ENCODE measurements around the gene SPATA9. TPM values are rescaled to one million over a fixed set of nuclear protein-coding genes. Genes with fewer than 3 reads are reported as not detected.
"Not testable (repeated sequence)": the region's sequence is repeated elsewhere in the genome, so short reads cannot be mapped to it uniquely, and the experiment has no call there.

Gene SPATA9
- total RNA-seq, 1 experiment from 2014 or later = not detected

DNA sequence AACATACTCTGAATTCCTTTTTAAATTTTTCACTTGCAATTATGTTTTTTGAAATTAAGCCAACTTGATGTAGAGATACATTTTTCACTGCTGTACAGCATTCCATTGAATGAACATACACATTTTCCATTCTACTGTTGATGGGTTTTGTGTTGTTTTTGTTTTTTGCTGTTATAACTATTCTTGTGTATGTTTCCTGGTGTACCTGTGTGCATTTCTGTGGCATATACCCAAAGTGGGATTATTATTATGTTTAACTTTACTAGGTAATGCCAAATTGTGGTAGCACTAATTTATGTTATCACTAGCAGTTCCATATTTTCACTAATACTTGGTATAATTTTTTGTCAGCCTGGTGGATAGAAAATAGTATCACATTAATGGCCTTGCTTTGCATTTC is 33.5 kb downstream of the SPATA9 start:
- no peaks in the 10 kb centered on the region for H3K27me3 Mint-ChIP-seq (ENCODE audit: unreplicated experiment)
- CTCF ChIA-PET = no interaction called here
- H3K9me3 Mint-ChIP-seq (ENCODE audit: low read depth, unreplicated experiment) = no peaks in the 10 kb centered on the region
- H3K36me3 Mint-ChIP-seq (ENCODE audit: insufficient read depth, unreplicated experiment) = peaks cover 13% of the 10 kb centered on the region
- H3K4me3 Mint-ChIP-seq (ENCODE audit: low read depth, unreplicated experiment) = no peak overlapping the region
- H3K4me1 Mint-ChIP-seq (ENCODE audit: low read depth, unreplicated experiment) = peaks cover 13% of the 10 kb centered on the region
- H3K27ac Mint-ChIP-seq (ENCODE audit: unreplicated experiment) = no peak overlapping the region
- TF ChIP-seq, protein P1, sequence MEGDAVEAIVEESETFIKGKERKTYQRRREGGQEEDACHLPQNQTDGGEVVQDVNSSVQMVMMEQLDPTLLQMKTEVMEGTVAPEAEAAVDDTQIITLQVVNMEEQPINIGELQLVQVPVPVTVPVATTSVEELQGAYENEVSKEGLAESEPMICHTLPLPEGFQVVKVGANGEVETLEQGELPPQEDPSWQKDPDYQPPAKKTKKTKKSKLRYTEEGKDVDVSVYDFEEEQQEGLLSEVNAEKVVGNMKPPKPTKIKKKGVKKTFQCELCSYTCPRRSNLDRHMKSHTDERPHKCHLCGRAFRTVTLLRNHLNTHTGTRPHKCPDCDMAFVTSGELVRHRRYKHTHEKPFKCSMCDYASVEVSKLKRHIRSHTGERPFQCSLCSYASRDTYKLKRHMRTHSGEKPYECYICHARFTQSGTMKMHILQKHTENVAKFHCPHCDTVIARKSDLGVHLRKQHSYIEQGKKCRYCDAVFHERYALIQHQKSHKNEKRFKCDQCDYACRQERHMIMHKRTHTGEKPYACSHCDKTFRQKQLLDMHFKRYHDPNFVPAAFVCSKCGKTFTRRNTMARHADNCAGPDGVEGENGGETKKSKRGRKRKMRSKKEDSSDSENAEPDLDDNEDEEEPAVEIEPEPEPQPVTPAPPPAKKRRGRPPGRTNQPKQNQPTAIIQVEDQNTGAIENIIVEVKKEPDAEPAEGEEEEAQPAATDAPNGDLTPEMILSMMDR (IDR thresholded peaks at IDR 0.05; ENCODE audit: unreplicated experiment) = no peak
- intact Hi-C loops (cut with micrococcal nuclease; ENCODE audit: unreplicated experiment) = loop anchor here (5.0 to 10.0 kb wide), 4 partner anchors 83 to 956 kb away; partner anchors contain the start of genes ELL2 and RHOBTB3
- no TSS peak for BruUV-seq (replicated peaks)
- no peak for DNase-seq

DNA sequence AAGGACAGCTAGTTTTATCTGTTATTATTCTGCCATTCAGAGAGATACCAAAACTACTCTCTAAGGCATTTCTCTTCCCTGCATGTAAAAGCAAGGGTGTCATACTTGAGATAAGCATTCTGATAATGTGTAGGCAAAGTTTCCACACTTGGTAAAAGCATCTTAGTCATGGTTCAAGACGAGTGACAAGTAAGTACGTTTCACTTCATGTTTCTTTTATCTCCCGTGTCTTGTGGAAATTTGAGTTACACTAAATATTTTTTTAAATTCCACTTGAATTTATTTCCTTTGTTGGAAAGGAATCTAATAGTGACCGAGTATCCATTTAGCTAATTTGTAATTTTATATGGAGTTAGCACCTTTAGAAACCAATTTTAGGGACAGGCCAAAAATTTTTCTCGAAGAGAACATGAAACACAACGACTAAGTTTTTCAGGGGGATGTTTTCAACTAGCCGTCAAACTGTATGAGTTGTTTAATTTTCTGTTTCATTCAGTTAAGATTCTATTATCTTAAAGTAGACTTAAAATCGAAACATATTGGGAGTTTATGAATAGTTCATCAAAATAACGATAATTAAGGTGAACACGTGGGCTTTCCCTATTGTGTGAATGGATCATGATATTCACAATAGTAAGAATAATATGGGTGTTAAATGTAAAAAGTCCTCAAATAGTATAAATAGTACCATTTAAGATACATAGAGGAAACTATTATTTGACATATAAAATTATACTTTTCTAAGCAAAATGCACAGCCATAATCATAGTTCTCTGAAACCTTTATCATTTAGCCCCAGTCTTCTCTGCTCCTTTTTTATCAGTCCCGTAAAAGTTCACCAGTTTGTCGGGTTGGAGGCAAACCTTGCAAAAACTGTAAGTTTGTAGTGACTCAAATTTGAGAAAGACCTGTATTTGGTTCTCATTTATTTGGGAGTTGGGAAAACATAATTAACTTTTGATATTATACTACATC is 34.6 kb downstream of the SPATA9 start:
- peaks cover 18% of the 10 kb centered on the region for H3K4me1 Mint-ChIP-seq (ENCODE audit: low read depth, unreplicated experiment)
- peaks cover 15% of the 10 kb centered on the region for H3K36me3 Mint-ChIP-seq (ENCODE audit: insufficient read depth, unreplicated experiment)
- no TSS peak for BruUV-seq (replicated peaks)
- no peak for DNase-seq
- intact Hi-C loops (cut with micrococcal nuclease; ENCODE audit: unreplicated experiment) = loop anchor here (5.0 to 10.0 kb wide), 4 partner anchors 84 to 957 kb away; partner anchors contain the start of genes ELL2 and RHOBTB3
- H3K27me3 Mint-ChIP-seq (ENCODE audit: unreplicated experiment) = no peaks in the 10 kb centered on the region
- H3K9me3 Mint-ChIP-seq (ENCODE audit: low read depth, unreplicated experiment) = no peaks in the 10 kb centered on the region
- TF ChIP-seq, protein P1 (IDR thresholded peaks at IDR 0.05; ENCODE audit: unreplicated experiment) = no peak
- CTCF ChIA-PET = no interaction called here
- H3K4me3 Mint-ChIP-seq (ENCODE audit: low read depth, unreplicated experiment) = no peak overlapping the region
- peak overlapping the region; percentile 30 for H3K27ac Mint-ChIP-seq (ENCODE audit: unreplicated experiment)

DNA sequence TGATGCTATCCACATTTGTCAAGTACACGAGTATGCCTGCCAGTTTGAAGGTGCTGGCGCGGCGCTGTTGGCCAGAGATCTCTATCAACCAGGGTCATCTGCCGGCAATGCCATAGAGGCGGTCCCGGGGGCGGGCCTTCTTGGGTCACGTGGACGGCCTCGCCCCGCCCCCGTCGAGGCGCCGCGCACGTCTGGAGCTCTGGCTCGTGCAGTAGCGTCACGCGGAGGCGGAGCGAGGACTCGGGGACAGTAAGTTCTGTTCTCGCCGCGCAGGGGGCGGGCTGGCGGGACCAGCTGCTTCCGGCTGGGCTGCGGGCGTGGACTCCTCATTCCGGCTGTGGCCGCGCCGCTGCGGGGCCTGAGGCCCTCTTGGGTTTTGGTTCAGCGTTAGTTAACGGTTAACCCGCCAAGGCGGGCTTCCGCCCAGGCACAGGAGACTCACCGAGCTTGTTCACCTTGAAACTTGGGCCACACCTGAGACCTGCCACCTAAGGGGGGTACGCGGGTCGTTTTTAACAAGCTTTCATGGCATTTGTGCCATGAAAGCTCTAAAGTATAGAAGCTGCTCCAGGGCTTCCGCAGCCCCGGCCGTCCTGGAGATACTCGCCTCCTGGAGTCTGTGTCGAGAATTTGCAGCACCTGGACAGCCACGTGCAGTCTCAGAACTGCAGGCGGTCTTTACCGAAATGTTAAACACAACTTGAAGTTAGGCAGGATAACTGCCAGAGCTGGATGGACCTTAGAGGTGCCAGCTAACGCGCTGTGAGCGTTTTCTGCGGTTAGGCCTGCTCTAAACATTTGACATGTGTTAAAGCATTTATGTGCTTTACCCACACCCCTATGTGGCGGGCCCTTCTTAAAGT is 36.0 kb downstream of the SPATA9 start, which contains the start of gene RFESD:
TSS of gene RFESD (plus strand) at position 209 of the 863 bp plus-strand sequence. CDS start 5,495 bp downstream, outside the sequence.
- peak within 1 kb of the TSS; percentile 75 for H3K27ac Mint-ChIP-seq (ENCODE audit: unreplicated experiment)
- peak within 1 kb of the TSS; percentile 80 for H3K4me3 Mint-ChIP-seq (ENCODE audit: low read depth, unreplicated experiment)
- CTCF ChIA-PET = interaction anchor here (0.5 to 1.4 kb wide), 13 partner anchors 8 to 1106 kb away, joined by 3 to 7 read pairs (median 4); partner anchors contain the start of gene GLRX
- H3K4me1 Mint-ChIP-seq (ENCODE audit: low read depth, unreplicated experiment) = peaks cover 18% of the 10 kb centered on the region
- no peaks in the 10 kb centered on the region for H3K27me3 Mint-ChIP-seq (ENCODE audit: unreplicated experiment)
- BruUV-seq (replicated peaks) = TSS peak; percentile 92
- DNase-seq = peak; percentile 100
- intact Hi-C loops (cut with micrococcal nuclease; ENCODE audit: unreplicated experiment) = loop anchor here (5.0 to 10.0 kb wide), 4 partner anchors 86 to 958 kb away; partner anchors contain the start of genes ELL2 and RHOBTB3
- no peaks in the 10 kb centered on the region for H3K9me3 Mint-ChIP-seq (ENCODE audit: low read depth, unreplicated experiment)
- H3K36me3 Mint-ChIP-seq (ENCODE audit: insufficient read depth, unreplicated experiment) = peaks cover 15% of the 10 kb centered on the region
- TF ChIP-seq, protein P1 (IDR thresholded peaks at IDR 0.05; ENCODE audit: unreplicated experiment) = peak; percentile 47

DNA sequence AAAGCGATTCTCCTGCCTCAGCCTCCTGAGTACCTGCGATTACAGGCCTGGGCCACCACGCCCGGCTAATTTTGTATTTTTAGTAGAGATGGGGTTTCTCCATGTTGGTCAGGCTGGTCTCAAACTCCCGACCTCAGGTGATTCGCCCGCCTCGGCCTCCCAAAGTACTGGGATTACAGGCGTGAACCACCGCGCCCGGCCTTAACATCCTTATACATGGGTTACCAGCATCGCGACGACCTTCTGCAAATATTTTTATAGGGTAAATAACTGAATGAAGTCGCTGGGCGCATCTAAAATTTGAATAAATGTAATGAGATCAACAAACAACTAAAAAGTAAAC is 36.6 kb downstream of the SPATA9 start:
- intact Hi-C loops (cut with micrococcal nuclease; ENCODE audit: unreplicated experiment) = loop anchor here (5.0 to 10.0 kb wide), 4 partner anchors 86 to 959 kb away; partner anchors contain the start of genes ELL2 and RHOBTB3
- not testable (repeated sequence) for BruUV-seq (replicated peaks); DNase-seq; H3K9me3 Mint-ChIP-seq (ENCODE audit: low read depth, unreplicated experiment); H3K27me3 Mint-ChIP-seq (ENCODE audit: unreplicated experiment)
- CTCF ChIA-PET = interaction anchor here (0.5 to 1.4 kb wide), 6 partner anchors 12 to 197 kb away, joined by 3 to 7 read pairs (median 4); no protein-coding TSS in a partner anchor
- peaks cover 15% of the 10 kb centered on the region for H3K36me3 Mint-ChIP-seq (ENCODE audit: insufficient read depth, unreplicated experiment)
- peaks cover 18% of the 10 kb centered on the region for H3K4me1 Mint-ChIP-seq (ENCODE audit: low read depth, unreplicated experiment)
- H3K4me3 Mint-ChIP-seq (ENCODE audit: low read depth, unreplicated experiment) = peak overlapping the region; percentile 80
- peak overlapping the region; percentile 75 for H3K27ac Mint-ChIP-seq (ENCODE audit: unreplicated experiment)

All from Calu3 (cell line).